HG03457 (cell line): ENCODE data around the gene LCOR.

Experiments used
- ATAC-seq: cut with Tn5 transposase; IDR thresholded peaks from one replicate; pipeline ENCODE4 v1.9.1; 2021; ENCODE audit warnings: moderate number of reproducible peaks; ENCODE audit not compliant: unreplicated experiment

Gene LCOR

DNA sequence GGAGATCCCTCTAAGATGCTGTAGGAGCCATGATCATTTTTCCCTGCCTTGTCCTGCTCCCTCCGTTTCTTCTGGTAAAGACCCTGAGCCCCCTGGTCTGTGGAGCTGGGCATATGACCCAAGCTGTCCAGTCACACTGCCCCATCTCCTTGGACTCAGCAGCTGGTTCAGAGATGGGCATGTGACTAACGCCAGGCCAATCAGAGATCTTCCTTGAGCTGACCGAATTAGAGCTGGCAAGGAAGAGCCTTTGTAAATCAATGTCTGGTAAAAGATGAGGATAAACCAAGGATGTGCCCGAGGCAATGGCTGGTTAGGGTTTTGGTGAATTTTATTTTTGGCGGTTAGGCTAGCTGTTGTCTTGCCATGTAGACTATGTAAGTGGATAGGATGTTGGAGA, 173.3 kb downstream of the LCOR start:
- no peak for ATAC-seq

- ATAC-seq = no peak
Observed at GRCh38 chr10:97006364-97006763, 174.3 kb downstream of the LCOR start.

GRCh38 chr10:97007417-97007816, 175.3 kb downstream of the LCOR start:
- ATAC-seq = no peak

- ATAC-seq = no peak
Observed at GRCh38 chr10:97010695-97011206, 178.7 kb downstream of the LCOR start.

- ATAC-seq = no peak
Observed at GRCh38 chr10:97011397-97011796, 179.3 kb downstream of the LCOR start.

DNA sequence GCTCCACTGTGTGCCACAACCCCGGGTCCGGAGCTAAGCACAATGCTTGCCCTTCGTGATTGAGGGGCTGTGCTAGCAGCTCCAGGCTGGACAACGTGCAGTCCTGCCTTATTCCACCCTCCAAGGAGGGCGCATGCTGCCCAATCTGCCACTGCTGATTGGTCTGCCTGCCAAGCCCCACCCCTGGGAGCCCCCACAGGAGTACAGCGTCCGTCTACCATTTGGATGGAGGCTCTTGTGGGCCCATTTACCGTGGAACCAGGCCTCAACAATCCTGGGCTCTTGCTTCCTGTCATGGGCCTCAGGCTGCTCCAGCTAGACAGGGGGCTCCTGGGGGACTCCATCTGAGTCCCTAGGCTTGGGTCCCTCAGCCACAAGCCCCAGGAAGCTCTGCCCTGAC, 180.4 kb downstream of the LCOR start:
- no peak for ATAC-seq

DNA sequence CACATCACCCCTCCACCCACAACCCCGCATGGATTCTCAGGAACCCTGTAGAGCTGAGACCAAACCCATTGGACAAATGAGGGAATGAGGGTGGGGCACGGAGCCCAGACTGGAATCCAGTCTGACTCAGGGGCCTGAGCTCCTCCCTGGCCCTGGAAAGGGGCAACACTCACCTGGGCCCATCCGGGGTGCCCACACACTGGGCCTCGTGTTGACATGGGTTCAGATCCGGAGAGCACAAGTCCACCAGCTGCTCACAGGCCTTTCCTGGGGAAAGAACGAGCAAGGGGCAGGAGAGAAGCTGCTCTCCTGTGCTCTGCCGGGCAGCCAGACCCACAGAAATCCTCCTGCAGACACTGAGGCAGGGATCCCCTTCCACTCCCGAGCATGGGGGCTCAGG, 181.5 kb downstream of the LCOR start:
- no peak for ATAC-seq

- ATAC-seq = no peak
Observed at GRCh38 chr10:97013983-97014382, 181.9 kb downstream of the LCOR start.

DNA sequence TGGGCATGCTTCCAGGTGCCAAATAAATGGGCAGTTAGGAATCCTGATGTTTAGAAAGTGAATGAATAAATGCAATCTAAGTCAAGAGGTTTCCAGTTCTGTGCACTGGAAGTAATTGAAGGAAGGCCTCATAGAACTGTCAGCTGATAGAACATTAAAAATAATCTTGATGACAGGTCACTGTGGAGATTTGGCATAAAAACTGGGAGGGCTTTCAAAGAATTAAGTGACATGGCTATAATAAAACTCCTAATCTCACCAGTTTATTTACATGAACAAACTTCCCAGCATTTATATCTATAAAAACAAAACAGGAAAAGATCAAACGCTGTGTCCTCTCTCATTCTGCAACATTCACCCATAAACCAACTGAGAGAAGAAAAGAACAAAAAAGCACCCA, 183.1 kb downstream of the LCOR start:
- no peak for ATAC-seq

GRCh38 chr10:97016728-97017473, 184.8 kb downstream of the LCOR start:
- peak; percentile 64 for ATAC-seq

DNA sequence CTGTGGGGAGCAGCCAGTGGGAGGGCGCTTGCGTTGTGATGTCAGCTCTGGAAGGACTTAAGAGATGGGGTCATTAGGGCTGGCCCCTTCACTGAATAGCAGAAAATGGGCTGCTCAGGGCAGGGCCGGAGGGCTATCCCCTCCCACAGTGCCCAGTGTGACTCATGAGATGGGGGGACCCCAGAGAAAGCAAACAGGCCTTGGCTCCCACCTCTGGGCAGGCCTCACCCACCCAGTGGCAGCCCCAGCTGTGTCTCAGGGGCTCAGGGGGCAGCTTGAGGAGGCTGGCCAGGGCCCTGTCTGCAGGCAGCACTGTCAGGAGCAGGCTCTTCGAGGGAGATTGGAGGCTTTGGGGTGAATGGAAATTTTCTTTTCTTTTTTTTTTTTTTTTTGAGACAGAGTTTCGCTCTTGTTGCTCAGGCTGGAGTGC, 185.4 kb downstream of the LCOR start:
- no peak for ATAC-seq

DNA sequence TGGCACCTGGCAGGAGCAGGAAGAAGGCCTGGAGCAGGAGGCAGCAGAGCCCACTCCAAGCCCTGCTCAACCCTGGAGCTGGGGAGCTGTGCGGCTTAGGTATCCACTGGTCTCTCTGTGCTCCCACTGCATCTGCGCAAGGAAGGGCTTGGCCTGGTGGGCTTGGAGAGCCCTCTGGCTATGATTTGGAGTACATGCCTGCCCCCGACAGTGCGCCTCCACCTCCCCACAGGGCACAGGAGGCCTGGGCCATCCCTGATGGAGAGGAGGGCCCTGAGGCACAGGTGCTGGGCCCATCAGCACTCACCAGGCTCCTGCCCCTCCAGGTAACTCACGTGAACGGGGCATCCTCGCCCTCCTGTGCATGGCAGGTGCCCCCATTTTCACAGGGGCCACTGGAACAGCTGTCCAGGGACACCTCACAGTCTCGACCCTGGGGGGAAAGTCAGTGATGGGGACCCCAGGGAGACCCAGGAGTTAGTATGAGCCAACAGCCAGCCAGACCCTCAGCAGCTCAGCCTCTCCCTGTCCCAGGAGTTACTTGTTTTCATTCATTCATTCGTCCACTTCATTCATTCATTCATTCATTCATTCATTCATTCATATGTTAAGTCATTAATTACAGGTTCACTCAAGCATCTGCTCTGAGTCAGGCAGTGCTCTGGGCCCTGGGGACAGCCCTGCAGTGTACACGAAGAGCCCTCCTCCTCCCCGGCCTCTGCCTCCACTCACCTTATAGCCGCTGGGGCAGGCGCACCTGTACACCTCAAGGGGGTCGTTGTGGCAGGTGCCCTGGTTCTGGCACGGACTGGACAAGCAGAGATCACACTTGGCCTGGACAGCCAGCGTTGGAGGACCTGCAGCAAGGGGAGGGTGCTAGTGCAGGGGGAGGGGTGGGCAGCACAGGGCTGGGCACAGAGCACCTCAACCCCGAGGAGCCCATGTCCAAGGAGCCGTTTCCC, 186.4 kb downstream of the LCOR start:
- ATAC-seq = no peak

DNA sequence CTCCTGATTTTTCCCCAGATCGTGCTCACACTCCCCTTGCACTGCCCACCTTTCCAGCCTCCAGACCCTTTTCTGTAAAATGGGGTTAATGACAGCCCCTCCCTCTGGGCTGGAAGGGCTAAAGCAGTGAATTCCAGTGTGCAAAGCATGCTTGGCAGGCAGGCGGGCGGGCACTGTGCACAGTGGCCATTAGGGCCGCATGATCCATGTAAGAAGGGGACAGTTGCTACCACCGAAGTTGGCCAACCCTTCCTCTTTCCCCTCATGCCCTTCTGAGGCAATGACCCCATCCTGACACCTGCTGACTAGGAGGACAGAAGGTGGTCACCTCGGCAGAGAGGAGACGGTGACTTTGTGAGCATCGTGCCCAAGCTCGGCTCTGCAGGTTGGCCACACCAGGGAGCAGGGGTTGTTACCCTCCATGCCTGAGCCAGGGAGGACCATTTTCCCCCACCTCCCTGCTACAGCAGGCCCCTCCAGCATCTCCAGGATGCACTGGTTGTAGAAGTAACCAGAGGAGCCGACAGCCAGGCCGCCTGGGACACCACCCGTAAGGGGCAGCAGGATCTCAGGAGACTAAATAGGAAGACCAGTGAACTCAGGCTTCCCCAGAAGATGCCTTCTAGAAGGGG, 187.2 kb downstream of the LCOR start:
- ATAC-seq = no peak

DNA sequence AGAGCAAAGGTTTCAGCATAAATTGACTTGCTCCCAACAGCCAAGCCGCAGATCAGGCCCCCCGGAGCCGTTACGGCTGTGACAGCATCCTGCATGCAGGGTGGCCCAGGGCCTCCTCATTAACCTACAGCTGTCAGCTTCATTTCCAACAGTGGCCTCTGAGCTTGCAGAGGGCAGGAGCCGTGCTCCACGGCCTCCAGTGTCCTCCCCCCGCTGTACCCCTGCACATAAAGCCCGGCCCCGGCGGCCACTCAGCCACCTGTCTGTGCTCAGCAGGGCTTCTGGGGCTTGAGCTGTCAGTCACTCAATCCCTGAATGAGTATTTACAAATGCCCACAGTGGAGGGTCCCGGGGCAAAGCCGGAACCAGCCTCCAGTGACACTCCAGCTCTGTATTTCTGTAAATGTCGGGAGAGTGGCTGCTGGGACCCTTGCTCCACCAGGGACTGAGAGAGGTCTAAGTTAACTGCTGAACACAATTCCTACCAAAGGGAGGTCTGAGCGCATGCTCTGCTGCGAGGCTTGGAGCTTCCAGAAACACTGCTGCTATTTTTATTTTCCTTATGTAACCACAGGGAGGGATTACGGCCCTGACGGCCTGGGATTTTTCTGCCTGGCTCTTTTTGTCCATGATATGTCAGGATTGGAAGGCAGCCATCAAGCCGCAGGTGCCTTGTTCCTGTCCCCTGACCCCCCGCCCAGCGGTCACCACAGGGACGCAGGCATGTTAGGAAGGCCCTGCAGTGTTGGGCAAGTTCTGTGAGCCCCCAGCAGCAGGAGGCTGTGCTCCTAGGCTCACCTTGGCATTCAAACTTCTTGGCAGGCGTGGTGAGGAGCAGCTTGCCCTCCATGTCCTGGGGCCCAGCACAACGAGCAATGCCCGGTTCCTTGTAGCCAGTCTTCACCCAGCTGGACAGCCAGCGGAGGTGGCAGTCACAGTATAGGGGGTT, 188.6 kb downstream of the LCOR start:
- no peak for ATAC-seq

GRCh38 chr10:97022616-97023015, 190.5 kb downstream of the LCOR start:
- ATAC-seq = no peak

DNA sequence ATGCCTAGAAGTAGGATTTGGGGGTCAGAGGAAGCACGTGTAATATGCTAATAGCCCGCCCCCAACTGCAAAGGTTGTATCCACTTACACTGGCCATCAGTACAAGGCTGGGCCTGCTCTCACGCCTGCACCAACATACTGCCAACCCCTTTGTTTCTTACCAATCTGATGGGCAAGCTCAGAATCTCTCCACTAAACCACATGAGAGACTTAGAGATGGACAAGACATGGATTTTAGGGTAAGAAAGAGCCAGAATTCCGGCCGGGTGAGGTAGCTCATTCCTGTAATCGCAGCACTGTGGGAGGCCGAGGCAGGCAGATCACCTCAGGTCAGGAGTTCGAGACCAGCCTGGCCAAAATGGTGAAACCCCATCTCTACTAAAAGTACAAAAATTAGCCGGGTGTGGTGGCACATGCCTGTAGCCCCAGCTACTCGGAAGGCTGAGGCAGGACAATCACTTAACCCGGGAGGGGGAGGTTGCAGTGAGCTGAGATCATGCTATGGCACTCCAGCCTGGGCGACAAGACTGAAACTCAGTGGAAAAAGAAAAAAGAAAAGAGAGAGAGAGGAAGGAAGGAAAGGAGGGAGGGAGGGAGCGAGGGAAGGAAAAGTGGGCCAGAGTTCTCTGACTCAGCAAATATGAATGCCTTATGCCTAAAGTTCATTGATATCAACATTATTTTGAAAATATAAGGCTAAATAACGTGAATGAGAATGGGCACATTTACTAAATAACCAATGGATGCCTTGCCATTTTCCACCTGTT, 191.5 kb downstream of the LCOR start:
- no peak for ATAC-seq

GRCh38 chr10:97024168-97025073, 192.3 kb downstream of the LCOR start:
- no peak for ATAC-seq

DNA sequence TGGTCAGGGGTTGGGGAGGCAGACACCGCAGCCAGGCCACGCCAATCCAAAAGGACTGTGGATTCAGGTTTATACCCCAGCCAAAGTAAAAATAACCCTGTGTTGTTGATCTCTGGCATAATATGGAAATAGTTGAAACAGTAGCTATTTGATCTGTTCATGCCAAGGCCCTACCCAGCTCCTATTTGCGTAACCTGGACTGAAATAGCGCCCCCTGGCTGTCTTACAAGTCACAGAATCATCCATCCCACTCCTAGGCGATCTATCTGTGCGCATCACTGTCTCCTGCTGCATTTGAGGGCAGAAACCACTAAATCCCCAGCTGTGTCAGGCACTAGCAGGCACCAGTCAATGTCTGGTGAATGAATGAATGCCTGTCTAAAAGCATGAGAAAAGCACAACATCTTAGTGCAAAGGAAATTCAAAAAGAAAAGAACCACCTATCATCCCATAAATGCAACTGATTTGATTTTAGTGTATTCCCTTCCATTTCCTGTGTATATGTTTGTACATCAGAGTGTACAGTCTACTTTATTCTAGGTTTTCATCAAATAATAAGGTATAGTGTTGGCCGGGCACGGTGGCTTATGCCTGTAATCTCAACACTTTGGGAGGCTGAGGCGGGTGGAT, 193.6 kb downstream of the LCOR start:
- ATAC-seq = no peak
